Measurements from ENCODE around the gene CHD9NB.
"Not testable (repeated sequence)": the region's sequence is repeated elsewhere in the genome, so short reads cannot be mapped to it uniquely, and the experiment has no call there.

The CHD9NB gene

DNA sequence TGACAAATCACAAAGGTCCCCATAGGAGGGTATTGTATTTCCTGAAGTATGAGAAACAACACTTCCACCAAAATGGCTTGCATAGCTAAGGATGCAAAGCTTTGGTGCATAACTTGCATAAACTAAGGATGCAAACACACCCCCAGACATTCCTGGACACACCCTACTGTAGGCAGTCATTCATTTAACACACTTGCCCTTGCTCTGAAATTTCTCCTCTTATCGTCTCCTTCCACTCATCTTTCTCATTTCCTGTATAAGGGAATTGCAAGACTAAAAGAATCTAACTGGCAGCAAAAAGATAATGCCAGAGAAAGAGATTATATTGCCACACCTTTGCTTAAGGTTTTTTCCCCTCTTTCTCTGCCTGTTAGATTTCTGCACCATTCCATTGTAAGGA lies 30.4 kb upstream of the CHD9NB start:
- no peak for DNase-seq

DNA sequence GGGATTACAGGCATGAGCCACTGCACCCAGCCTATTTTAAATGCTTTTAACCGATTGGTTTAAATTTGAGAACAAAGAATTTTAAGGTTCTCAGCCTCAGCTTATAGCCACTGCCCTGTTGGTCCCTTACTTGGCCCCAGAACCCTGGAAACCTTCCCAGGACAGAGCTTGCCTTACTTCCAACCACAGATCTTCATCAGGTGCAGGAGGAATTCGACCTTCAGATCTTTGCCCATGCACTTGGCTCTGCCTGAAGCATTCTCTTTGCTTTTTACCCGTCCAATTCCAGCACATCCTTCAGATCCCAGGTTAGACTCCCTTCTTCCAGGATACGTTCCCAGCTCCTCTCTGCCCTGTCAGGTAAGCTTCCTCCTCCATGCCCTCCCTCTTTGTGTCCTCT lies 29.8 kb upstream of the CHD9NB start:
- DNase-seq = no peak

GRCh38 chr16:53081686-53082407 lies 29.1 kb upstream of the CHD9NB start:
- DNase-seq = no peak

GRCh38 chr16:53081032-53081424 lies 28.3 kb upstream of the CHD9NB start:
- no peak for DNase-seq

GRCh38 chr16:53080345-53081031 lies 27.8 kb upstream of the CHD9NB start:
- DNase-seq = no peak

DNA sequence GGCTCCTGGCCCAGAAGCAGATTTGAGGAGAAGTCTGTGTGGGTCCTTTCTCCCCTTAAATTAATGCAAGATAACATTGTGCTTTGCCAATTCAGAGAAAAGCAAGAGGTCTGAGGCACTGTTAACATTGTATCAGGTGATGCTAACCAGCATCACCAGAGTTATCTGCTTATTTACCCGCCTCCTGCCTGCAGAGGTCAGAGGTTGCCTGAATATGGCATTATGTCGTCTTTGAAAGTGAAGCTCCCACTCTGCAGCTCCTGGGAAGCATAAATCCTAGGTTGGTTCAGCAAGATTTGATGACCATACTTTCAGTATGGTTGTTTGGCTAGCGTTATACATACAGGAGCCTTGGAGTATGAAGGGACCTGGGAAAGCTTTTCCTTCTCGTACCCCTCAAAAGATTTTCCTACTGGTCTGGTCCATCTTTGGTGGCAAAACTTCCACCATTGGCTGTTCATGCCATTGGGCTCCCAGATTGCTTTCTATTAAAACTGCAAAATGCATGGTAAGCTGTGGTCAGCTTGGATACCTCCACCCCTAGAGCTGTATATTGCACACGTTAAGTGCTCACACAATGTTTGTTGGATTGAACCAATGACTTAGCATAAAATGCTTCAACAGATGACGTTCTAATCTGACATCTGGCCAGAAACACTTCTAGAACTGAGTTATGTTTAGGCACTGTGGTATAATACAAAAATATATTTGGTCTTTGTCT lies 26.2 kb upstream of the CHD9NB start:
- DNase-seq = no peak

- no peak for DNase-seq
Measured at GRCh38 chr16:53078247-53078646, 25.6 kb upstream of the CHD9NB start.

GRCh38 chr16:53075461-53075860 lies 22.8 kb upstream of the CHD9NB start:
- not testable (repeated sequence) for DNase-seq

GRCh38 chr16:53074296-53074695 lies 21.6 kb upstream of the CHD9NB start:
- not testable (repeated sequence) for DNase-seq

DNA sequence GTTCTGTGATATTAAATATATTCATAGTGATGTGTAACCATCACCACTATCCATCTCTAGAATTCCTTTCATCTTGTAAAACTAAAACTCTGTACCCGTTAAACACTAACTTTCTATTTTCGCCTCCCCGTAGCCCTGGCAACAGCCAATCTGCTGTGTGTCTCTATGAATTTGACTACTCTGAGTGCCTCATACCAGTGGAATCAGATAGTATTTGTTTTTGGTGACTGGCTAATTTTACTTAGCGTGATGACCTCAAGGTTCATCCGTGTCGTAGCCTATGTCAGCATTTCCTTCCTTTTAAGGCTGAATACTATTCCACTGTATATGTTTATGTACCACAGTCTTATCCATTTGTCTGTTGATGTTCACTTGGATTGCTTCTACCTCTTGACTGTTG lies 20.3 kb upstream of the CHD9NB start:
- DNase-seq = no peak

DNA sequence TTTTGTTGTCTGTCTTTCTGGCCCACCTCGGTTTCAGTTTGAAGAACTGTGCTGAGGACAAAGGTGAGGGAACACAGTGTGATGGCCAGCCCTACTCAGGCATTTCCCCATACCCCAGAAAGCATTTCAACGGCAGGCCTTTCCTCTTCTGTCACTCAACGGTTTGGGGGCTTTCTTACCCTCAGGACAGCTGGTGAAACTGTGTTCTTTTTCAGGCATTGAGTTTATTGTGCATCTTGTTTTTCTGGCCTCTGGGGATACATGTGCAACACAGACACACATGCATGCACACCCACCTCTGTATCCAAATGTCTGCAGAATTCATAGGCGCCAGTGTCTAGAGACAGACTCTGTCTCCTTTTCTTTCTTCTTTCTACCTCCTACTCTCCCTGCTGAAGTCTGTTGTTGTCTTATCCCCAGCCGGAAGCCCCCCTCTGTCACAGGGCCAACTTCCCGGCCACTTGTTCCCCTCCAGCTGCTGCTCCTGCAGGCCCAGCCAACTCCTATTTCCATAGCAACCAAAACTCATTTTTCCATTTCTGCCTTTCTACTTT lies 19.1 kb upstream of the CHD9NB start:
- no peak for DNase-seq

GRCh38 chr16:53069772-53070171 lies 17.1 kb upstream of the CHD9NB start:
- DNase-seq = no peak

GRCh38 chr16:53068423-53068833 lies 15.7 kb upstream of the CHD9NB start:
- DNase-seq = no peak

DNA sequence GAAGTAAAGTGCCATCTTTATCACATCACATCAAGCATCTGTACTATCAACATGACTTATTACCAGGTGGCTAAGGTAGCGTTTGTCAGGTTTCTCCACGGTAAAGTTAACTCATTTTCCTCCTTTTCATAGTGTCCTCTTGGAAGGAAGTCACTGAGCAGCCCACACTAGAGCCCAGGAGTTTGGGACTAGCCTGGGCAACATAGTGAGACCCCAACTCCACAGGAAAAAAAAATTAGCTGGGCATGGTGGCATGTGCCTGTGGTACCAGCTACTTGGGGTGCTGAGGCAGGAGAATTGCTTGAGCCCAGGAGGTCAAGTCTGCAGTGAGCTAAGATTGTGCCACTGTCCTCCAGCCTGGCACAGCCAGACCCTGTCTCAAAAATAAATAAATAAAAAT lies 15.0 kb upstream of the CHD9NB start:
- DNase-seq = no peak

DNA sequence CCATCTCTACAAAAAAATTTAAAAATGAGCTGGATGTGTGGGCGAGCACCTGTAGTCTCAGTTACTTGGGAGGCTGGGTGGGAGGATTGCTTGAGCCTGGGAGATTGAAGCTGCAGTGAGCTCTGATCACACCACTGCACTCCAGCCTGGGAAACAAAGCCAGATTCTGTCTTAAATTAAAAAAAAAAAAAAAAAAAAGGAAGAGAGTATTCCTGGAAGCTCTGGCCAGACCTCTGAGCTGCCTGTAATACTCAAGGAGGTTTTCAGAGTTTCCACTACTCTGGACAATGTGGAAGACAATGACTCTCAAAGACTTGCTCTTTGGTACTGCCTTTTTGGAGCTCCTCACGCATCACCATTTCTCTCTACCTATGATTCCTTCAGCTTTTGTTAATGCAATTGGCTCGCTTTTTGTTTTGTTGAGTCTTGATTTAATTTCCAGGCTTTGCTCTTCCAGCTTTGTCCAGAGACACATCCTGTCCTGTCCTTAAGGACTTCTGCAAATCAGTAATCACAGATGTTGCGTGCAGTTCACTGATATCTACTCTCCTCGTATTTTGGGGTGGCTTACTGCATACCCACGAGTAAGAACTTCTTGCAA lies 12.9 kb upstream of the CHD9NB start:
- no peak for DNase-seq

DNA sequence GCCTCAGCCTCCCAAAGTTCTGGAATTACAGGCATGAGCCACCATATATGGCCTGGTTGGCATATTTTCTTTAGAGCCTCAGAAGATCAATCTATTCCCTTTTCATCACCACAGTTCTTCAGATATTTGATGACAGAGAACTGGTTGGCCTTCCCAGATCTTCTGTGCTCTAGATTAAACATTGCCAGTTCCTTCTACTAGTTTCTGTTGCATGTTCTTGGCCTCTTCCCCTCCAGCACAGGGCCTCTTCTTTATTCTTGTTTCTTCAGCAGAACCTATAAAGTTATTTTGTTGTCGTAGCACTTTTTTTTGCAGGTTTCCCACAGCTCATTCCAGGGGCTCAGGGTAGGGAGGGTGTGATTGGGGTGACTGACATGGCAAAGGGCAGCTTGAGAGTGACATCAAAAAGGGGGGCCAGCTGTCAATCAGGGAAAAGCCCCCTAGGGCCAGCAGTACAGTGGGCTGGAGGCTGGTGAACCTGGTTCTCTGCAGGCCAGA lies 11.4 kb upstream of the CHD9NB start:
- no peak for DNase-seq

DNA sequence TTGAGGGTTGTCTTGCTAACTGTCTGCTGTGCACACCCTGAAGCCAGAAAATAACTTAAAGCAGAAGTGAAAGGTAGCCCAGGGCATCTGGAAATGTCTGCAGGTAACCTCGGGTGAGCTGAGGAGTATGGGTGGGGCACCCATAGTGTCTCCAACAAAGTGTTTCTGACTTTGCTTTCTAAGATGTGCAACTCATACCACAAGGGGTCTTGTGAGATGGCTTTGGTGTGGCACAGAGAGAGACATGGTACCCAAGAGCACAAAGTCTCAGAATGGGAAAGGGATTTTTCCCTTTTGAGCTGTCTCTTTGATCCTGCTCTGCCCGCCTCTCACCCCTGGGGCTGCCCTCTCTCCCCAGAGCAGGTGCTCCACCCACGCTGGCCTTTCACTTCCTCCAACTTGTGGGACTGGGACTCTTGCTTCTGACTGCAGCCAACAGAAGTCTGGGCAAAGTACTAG lies 9.0 kb upstream of the CHD9NB start:
- DNase-seq = no peak

- DNase-seq = no peak
Measured at GRCh38 chr16:53061256-53061655, 8.6 kb upstream of the CHD9NB start.

- no peak for DNase-seq
Measured at GRCh38 chr16:53059672-53060071, 7.0 kb upstream of the CHD9NB start.

DNA sequence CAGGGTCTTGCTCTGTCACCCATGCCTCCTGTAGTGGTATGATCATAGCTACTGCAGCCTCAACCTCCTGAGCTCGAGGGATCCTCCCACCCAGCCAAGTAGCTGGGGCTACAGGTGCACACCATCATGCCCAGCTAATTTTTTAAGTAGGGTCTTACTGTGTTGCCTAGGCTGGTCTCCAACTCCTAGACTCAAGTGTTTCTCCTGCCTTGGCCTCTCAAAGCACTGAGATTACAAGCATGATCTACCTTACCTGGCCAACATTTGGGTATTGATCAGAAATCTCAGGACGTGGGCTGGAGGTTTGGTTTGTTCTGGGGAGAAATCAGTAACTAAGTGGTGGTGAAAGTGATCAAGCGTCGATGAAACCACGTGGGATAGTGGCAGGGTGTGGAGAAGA lies 6.2 kb upstream of the CHD9NB start:
- no peak for DNase-seq

- DNase-seq = no peak
Measured at GRCh38 chr16:53058441-53058840, 5.7 kb upstream of the CHD9NB start.

DNA sequence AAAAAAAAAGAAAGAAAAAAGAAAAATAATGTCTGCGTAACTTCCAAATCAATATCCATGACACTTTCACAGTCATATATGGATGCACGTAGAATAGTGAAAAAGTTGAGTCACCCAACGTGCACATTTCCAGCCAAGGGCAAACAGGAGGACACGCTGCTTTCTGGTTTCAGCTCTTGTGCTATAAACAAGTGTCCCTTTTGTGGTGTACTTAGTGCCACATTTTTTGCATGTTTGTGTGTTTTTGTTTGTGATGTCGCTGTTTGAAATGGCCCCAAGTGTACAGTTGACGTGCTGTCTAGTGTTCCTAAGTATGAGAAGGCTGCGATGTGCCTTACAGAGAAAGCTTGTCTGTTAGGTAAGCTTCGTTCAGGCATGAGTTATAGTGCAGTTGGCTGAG lies 5.0 kb upstream of the CHD9NB start:
- no peak for DNase-seq

- DNase-seq = no peak
Measured at GRCh38 chr16:53056392-53056881, 3.7 kb upstream of the CHD9NB start.

Data from NK-92 treated with Interleukin-12 subunit alpha and Interleukin-12 subunit beta, amount 100 ng/mL, for 24 hours (cell line).